Measurements from ENCODE around the gene DDTL.

DNA sequence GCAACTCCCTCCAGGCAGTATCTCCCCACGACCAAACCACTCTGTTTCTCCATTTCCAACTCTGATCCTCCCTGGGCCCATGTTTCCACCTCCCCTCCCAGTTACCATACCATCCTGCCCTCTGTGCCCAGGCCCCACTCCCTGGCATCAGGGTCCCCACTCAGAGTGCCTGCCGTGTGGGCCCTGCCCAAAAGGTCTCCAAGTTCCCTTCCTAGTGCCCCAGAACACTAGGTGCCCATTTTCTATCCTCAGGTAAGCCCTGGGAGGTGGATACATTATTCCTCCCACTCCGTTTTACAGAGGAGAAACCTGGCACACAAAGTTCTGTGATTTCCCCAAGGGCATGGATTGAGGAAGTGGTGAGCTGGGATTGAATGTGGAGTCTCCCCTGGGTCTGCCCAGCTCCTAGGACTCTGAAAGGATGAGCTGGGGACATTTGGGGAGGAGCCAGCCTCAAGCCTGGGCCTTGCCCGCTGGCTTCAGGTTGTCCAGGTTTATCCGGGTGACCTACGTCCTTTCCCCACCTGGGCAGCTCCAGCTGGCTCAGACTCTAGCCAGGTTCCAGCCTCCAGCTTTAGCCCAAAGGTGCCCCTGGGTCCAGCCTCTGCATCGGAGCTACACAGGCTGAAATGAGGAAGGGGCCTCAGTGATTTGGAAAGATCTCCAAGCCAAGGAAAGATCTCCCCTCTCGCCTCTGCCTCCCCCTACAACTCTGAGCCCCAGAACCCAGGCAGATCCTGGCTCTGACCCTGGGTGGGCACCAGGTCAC, 40.7 kb downstream of the DDTL start:
- TF ChIP-seq POLR2AphosphoS5 (IDR thresholded peaks at IDR 0.05): no peak
- TF ChIP-seq, protein P1, sequence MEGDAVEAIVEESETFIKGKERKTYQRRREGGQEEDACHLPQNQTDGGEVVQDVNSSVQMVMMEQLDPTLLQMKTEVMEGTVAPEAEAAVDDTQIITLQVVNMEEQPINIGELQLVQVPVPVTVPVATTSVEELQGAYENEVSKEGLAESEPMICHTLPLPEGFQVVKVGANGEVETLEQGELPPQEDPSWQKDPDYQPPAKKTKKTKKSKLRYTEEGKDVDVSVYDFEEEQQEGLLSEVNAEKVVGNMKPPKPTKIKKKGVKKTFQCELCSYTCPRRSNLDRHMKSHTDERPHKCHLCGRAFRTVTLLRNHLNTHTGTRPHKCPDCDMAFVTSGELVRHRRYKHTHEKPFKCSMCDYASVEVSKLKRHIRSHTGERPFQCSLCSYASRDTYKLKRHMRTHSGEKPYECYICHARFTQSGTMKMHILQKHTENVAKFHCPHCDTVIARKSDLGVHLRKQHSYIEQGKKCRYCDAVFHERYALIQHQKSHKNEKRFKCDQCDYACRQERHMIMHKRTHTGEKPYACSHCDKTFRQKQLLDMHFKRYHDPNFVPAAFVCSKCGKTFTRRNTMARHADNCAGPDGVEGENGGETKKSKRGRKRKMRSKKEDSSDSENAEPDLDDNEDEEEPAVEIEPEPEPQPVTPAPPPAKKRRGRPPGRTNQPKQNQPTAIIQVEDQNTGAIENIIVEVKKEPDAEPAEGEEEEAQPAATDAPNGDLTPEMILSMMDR (IDR thresholded peaks at IDR 0.05): no peak
- no peak for TF ChIP-seq POLR2A (IDR thresholded peaks at IDR 0.05)

Measured in upper lobe of left lung (tissue), 4 donors.